ENCODE results near the gene TP53TG5.
A peak's percentile ranks its signal among the peaks of the same experiment; 100 is the strongest.
"Not testable (repeated sequence)": the region's sequence is repeated elsewhere in the genome, so short reads cannot be mapped to it uniquely, and the experiment has no call there.

TP53TG5 gene

GRCh38 chr20:45366631-45367030, 11.5 kb downstream of the TP53TG5 start:
- DNase-seq (ENCODE audit: low read depth in 2 of 2), result no peak

DNA sequence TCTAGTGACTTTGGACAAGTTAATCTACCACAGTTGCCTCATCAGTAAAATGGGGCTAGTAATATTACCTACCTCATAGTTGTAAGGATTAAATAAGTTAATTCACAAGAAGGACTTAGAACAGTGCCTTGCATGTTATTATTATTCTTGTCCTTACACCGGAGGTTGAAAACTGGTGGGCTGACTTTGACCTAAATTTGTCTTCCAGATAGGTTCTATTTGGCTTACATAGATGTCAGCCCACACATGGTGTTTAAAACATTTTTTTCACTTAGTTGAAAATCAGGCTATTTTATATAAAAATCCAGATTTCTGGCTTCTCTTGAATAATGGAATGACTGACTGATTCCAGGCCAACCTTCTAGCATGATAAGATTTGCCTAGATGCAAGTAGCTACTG, 11.9 kb downstream of the TP53TG5 start:
- no peak for DNase-seq (ENCODE audit: low read depth in 2 of 2)

- DNase-seq (ENCODE audit: low read depth in 2 of 2), result no peak
Observed at GRCh38 chr20:45365444-45365970, 12.6 kb downstream of the TP53TG5 start.

DNA sequence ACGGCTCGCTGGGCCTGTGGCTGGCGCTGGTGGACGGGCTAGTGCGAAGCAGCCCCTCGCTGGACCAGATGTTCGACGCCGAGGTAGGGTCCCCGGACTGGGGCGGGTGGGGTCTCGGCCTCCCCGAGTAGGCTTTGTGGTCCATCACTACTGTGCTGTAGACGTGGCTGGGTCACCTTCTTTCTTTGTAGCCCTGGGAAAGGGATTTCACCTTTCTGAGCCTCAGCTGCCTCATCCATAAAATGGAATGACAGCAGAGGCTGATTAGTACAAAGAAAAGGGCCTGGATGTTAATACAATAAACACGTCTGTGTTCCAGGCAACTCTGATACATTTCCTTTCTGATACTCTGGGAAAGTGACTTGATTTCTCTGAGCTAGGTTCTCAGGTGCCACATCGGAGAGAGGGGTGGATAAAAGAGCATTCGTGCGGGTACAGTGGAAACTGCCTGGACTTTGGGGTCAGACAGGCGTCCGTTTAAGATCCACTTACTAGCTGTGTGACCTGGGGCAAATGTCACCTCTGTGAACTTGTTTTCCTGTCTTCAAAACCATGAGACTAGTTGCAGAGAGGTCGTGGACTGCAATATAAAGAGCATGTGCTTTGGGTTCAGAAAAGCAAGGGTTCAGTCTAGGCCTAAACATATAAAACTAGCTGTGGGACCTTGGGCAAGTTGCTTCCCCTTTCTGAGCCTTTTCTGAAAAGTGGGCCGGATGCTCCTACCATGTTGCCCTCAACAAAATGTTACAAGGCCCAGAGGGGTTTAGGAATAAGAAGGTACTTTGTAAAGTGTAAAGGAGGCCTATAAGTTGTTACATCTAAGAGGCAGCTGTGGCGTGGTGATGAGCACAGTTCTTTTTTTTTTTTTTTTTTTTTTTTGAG, 14.3 kb downstream of the TP53TG5 start:
- DNase-seq (ENCODE audit: low read depth in 2 of 2), result no peak

DNA sequence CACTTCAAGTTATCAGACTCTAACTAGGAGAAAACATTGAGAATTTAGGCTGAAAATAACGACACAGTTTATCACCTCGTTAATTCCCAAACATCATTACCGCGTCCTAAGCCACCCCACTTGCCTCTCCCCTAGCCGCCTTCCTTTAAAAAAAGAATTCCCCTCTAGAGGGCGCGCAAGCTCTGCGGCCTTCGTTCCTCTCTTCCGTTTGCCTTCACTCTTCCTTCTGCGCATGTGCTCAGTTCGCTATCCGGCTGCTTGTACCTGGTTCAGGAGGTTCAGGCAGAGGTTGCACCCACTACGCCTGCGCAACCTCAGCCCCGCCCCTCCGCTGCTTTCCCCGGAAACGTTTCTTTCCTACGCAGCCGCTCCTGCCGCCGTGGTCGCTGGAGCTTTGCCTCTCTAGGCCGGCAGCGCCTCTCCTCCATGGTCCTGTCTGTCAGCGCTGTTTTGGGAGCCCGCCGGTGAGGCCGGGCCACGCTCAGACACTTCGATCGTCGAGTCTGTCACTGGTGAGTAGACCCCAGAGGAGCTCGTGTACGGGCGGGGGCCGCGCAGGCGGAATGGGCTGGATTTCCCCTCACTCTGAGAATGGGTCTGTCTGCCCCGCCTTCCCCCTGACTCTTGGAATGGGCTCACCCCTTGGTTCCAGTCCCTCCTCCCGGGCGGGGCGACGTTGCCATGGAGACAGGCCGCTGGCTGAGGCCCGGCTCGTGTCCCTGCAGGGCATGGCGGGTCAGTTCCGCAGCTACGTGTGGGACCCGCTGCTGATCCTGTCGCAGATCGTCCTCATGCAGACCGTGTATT, 15.1 kb downstream of the TP53TG5 start, which contains the start of gene SYS1:
Gene SYS1 (plus strand): TSS at position 353 of the 807 bp plus-strand sequence. CDS start 376 bp downstream, at position 729.
- DNase-seq (ENCODE audit: low read depth in 2 of 2), result peak; percentile 98 to 99

- no peak for DNase-seq (ENCODE audit: low read depth in 2 of 2)
Observed at GRCh38 chr20:45361793-45362192, 16.3 kb downstream of the TP53TG5 start.

- no peak for DNase-seq (ENCODE audit: low read depth in 2 of 2)
Observed at GRCh38 chr20:45359406-45360148, 18.5 kb downstream of the TP53TG5 start.

DNA sequence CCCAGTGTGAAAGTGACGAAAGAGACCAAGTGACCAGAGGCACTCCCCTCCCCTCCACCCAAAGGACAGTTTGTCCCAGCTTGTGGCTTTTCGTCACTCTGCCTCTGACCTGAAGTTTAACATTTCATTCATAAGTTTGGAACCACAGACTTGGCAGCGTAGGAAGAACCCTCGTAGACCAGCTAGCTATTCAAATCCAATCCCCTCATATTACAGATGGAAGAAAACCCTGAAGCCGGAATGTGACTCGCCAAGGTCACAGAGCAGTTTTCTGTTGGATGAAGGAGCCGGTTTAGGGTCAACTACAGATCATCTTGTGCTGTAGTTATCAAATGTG, 19.1 kb downstream of the TP53TG5 start:
- no peak for DNase-seq (ENCODE audit: low read depth in 2 of 2)

GRCh38 chr20:45358282-45359068, 19.6 kb downstream of the TP53TG5 start:
- no peak for DNase-seq (ENCODE audit: low read depth in 2 of 2)

DNA sequence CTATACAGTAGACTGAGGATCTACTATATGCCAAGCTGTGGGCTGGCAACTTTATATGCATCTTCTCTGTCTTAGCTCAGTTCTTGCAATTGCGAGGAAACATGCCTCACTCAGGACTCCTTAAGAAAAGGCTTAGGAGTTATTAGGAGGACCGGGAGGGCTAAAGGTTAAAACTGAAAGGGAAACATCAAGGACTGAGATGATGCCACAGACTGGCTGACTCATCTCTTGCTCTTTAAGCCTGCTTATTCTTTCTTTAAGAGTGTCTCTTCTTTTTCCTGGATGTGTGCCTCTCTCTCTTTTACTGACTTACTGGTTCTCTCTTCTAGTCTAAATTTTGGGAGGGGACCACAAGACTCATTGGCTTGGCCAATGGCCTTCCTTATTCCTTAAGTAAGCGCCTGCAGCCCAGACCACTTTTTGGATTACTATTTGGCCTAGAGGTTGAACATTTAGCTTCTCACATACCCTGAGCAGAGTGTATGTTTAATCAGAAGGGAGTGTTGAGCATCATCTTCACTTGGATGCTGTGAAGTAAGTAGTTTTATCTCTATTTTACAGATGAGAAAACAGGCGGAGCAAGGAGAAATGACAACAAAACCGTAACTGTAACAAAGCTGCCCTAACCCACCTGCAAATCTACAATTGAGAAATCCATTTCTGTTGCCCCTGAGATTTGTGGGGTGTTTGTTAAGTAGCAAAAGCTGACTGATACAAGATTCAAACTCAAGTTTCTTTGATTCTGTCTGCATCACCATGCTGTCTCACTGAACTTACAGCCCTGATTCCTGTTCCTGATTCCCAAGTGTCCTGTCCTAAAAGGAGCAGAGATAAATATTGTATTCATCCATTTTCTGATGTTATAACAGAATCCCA, 22.7 kb downstream of the TP53TG5 start:
- no peak for DNase-seq (ENCODE audit: low read depth in 2 of 2)

GRCh38 chr20:45354423-45355208, 23.5 kb downstream of the TP53TG5 start:
- no peak for DNase-seq (ENCODE audit: low read depth in 2 of 2)

- no peak for DNase-seq (ENCODE audit: low read depth in 2 of 2)
Observed at GRCh38 chr20:45353746-45354145, 24.4 kb downstream of the TP53TG5 start.

DNA sequence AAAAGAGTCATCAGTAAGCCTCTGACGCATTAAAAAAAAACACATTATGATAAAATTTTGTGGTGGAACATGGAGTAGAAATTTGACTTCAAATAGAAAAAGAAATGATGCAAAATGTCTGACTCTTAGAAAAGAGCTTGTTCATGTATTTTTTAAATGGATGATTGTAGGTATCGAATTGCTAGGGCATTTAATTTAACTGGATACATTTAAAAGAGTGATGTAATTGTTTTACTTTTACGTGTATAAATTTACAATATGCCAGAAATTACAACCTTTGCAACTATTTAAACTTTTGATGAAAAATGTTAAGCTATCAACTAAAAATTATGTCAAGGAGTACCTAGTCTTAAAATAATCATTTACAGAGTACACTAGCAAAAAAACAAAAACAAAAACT, 25.4 kb downstream of the TP53TG5 start:
- no peak for DNase-seq (ENCODE audit: low read depth in 2 of 2)

DNA sequence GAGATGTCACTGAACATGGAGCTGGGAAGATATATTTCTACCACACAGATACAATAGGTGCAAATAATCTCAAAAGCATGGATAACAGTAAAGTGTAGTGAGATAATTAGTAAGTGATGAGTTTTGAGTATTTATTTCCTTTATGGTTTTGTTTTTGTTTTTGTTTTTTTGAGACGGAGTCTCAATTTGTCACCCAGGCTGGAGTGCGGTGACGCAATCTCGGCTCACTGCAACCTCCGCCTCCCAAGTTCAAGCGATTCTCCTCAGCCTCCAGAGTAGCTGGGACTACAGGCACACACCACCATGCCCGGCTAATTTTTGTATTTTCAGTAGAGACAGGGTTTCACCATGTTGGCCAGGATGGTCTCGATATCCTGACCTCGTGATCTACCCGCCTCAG, 27.3 kb downstream of the TP53TG5 start:
- not testable (repeated sequence) for DNase-seq (ENCODE audit: low read depth in 2 of 2)

GRCh38 chr20:45350217-45350616, 27.9 kb downstream of the TP53TG5 start:
- DNase-seq (ENCODE audit: low read depth in 2 of 2), result no peak

- peak; percentile 45 to 47 for DNase-seq (ENCODE audit: low read depth in 2 of 2)
Observed at GRCh38 chr20:45347936-45348778, 30.0 kb downstream of the TP53TG5 start, which contains the start of gene SDC4. SDC4 (minus strand) TSS chr20:45348424; CDS start chr20:45348384, 40 bp downstream.

- DNase-seq (ENCODE audit: low read depth in 2 of 2), result no peak
Observed at GRCh38 chr20:45347297-45347935, 30.7 kb downstream of the TP53TG5 start.

- DNase-seq (ENCODE audit: low read depth in 2 of 2), result no peak
Observed at GRCh38 chr20:45346851-45347250, 31.3 kb downstream of the TP53TG5 start.

Measured in stimulated activated CD4-positive, alpha-beta T cell treated with anti-CD3 and anti-CD28 coated beads, Interleukin-1b, Interleukin-23, amount 100 ng/mL, for 1 hour (primary cell).